Neural cell (in vitro differentiated cells): ENCODE measurements around the gene STK31.

Experiments
- CTCF ChIP-seq: fragments of 450-650 bp; IDR thresholded peaks from 2 replicates; pipeline ENCODE4 v1.5.1; 2014; ENCODE audit warnings: antibody characterized with exemption, mild to moderate bottlenecking, moderate library complexity; ENCODE audit not compliant: poor library complexity, severe bottlenecking
- REST ChIP-seq: IDR thresholded peaks from 2 replicates; pipeline ENCODE4 v1.6.1; 2012; ENCODE audit warnings: borderline replicate concordance
- SMC3 ChIP-seq: fragments of 450-650 bp; conservative IDR thresholded peaks from 2 replicates; pipeline ENCODE4 v1.6.1; 2014; ENCODE audit warnings: antibody characterized with exemption, mild to moderate bottlenecking, moderate library complexity; ENCODE audit not compliant: poor library complexity

GRCh38 chr7:23714579-23714978 lies 4.6 kb downstream of the STK31 start:
- TF ChIP-seq CTCF = no peak
- TF ChIP-seq REST = no peak
- no peak for TF ChIP-seq SMC3
